Activated naive CD4-positive, alpha-beta T cell treated with anti-CD3 and anti-CD28 coated beads, Interleukin-2, amount 10 ng/mL, durations not matched to agents 7 days and 5 days (primary cell): ENCODE results near the gene S100A1.

Experiments
- CTCF ChIA-PET: fragments of 350-600 bp; sonication (Branson Sonifier 250); formaldehyde crosslinking; loops from one replicate; lab custom pipeline; 2021; ENCODE audit warnings: antibody characterized with exemption; lab: Charles Lee
- DNase-seq: peaks from one replicate; pipeline ENCODE4 v3.0.0-alpha.2; 2020
- H3K27ac Mint-ChIP-seq: one replicate; pipeline ENCODE4 v1.8.0; 2021; ENCODE audit warnings: mild to moderate bottlenecking, moderate library complexity, mixed read lengths
- H3K27me3 Mint-ChIP-seq: one replicate; pipeline ENCODE4 v1.8.0; 2021; ENCODE audit warnings: mild to moderate bottlenecking, mixed read lengths
- H3K36me3 Mint-ChIP-seq: one replicate; pipeline ENCODE4 v1.8.0; 2021; ENCODE audit warnings: mixed read lengths
- H3K4me1 Mint-ChIP-seq: one replicate; pipeline ENCODE4 v1.8.0; 2021; ENCODE audit warnings: mixed read lengths
- H3K4me3 Mint-ChIP-seq: one replicate; pipeline ENCODE4 v1.8.0; 2021; ENCODE audit warnings: mild to moderate bottlenecking, moderate library complexity, mixed read lengths
- H3K9me3 Mint-ChIP-seq: one replicate; pipeline ENCODE4 v1.8.0; 2021; ENCODE audit warnings: mixed read lengths

S100A1 gene

GRCh38 chr1:153613406-153613805 is 14.8 kb upstream of the S100A1 start:
- no peaks in the 10 kb centered on the region for H3K36me3 Mint-ChIP-seq
- CTCF ChIA-PET = interaction anchor here (1.9 kb wide), 1 partner anchor 41 kb away, joined by 5 read pairs; no protein-coding TSS in a partner anchor

GRCh38 chr1:153614189-153614900 is 13.9 kb upstream of the S100A1 start:
- Mint-ChIP-seq H3K27me3 (peaks cover 31% of the 10 kb centered on the region), H3K4me1 (peaks cover 3% of the 10 kb centered on the region), H3K9me3 (no peaks in the 10 kb centered on the region), H3K27ac (no peak overlapping the region), H3K36me3 (no peaks in the 10 kb centered on the region), H3K4me3 (no peak overlapping the region)
- CTCF ChIA-PET = interaction anchor here (0.8 to 2.8 kb wide), 5 partner anchors 10 to 102 kb away, joined by 3 to 9 read pairs (median 4); partner anchors contain the start of gene S100A13
- DNase-seq = no peak

More at GRCh38 chr1:153613406-153613805, 14.8 kb upstream of the S100A1 start:
- Mint-ChIP-seq H3K9me3 (no peaks in the 10 kb centered on the region), H3K4me1 (peaks cover 3% of the 10 kb centered on the region), H3K27me3 (peaks cover 30% of the 10 kb centered on the region), H3K27ac (no peak overlapping the region), H3K4me3 (no peak overlapping the region)
- no peak for DNase-seq

- H3K9me3 Mint-ChIP-seq = no peaks in the 10 kb centered on the region
- no peaks in the 10 kb centered on the region for H3K36me3 Mint-ChIP-seq
- H3K4me3 Mint-ChIP-seq = no peak overlapping the region
- CTCF ChIA-PET = interaction anchor here (0.8 to 3.4 kb wide), 6 partner anchors 11 to 104 kb away, joined by 3 to 24 read pairs (median 4); partner anchors contain the start of gene S100A13
- peaks cover 3% of the 10 kb centered on the region for H3K4me1 Mint-ChIP-seq
- H3K27me3 Mint-ChIP-seq = peaks cover 28% of the 10 kb centered on the region
- no peak overlapping the region for H3K27ac Mint-ChIP-seq
- no peak for DNase-seq
Observed at GRCh38 chr1:153614906-153615305, 13.3 kb upstream of the S100A1 start.

GRCh38 chr1:153615406-153615805 is 12.8 kb upstream of the S100A1 start:
- Mint-ChIP-seq H3K4me1 (peaks cover 3% of the 10 kb centered on the region), H3K4me3 (no peak overlapping the region), H3K27ac (no peak overlapping the region), H3K27me3 (peaks cover 23% of the 10 kb centered on the region), H3K36me3 (no peaks in the 10 kb centered on the region), H3K9me3 (no peaks in the 10 kb centered on the region)
- no peak for DNase-seq
- CTCF ChIA-PET = interaction anchor here (1.0 to 3.4 kb wide), 4 partner anchors 12 to 105 kb away, joined by 3 to 24 read pairs (median 6); partner anchors contain the start of gene S100A13

GRCh38 chr1:153616144-153616916 is 11.9 kb upstream of the S100A1 start, which contains the start of gene S100A14:
Gene S100A14 (minus strand): TSS chr1:153616325. CDS start chr1:153615858, 467 bp downstream.
- no peak for DNase-seq
- Mint-ChIP-seq H3K4me1 (peaks cover 3% of the 10 kb centered on the region), H3K27me3 (peaks cover 20% of the 10 kb centered on the region), H3K4me3 (no peak within 1 kb of the TSS), H3K9me3 (no peaks in the 10 kb centered on the region), H3K27ac (no peak within 1 kb of the TSS), H3K36me3 (no peaks in the 10 kb centered on the region)
- CTCF ChIA-PET = interaction anchor here (0.5 to 3.6 kb wide), 7 partner anchors 11 to 108 kb away, joined by 3 to 31 read pairs (median 9); partner anchors contain the start of genes S100A1 and S100A13

GRCh38 chr1:153616917-153617311 is 11.3 kb upstream of the S100A1 start:
- Mint-ChIP-seq H3K9me3 (no peaks in the 10 kb centered on the region), H3K36me3 (no peaks in the 10 kb centered on the region), H3K4me3 (no peak overlapping the region), H3K27ac (no peak overlapping the region), H3K4me1 (peaks cover 3% of the 10 kb centered on the region), H3K27me3 (peaks cover 19% of the 10 kb centered on the region)
- DNase-seq = no peak
- CTCF ChIA-PET = interaction anchor here (0.8 to 3.6 kb wide), 6 partner anchors 12 to 108 kb away, joined by 3 to 31 read pairs (median 14); partner anchors contain the start of genes S100A1 and S100A13

GRCh38 chr1:153617663-153618062 is 10.6 kb upstream of the S100A1 start:
- peaks cover 3% of the 10 kb centered on the region for H3K4me1 Mint-ChIP-seq
- no peaks in the 10 kb centered on the region for H3K9me3 Mint-ChIP-seq
- peaks cover 13% of the 10 kb centered on the region for H3K27me3 Mint-ChIP-seq
- H3K36me3 Mint-ChIP-seq = no peaks in the 10 kb centered on the region
- no peak overlapping the region for H3K4me3 Mint-ChIP-seq
- H3K27ac Mint-ChIP-seq = no peak overlapping the region
- DNase-seq = peak; percentile 79
- CTCF ChIA-PET = interaction anchor here (0.7 to 3.6 kb wide), 9 partner anchors 11 to 147 kb away, joined by 3 to 31 read pairs (median 6); partner anchors contain the start of genes CHTOP, S100A1 and S100A13

GRCh38 chr1:153619171-153619570 is 9.1 kb upstream of the S100A1 start:
- CTCF ChIA-PET = interaction anchor here (1.0 to 3.6 kb wide), 5 partner anchors 10 to 109 kb away, joined by 5 to 31 read pairs (median 7); partner anchors contain the start of genes CHTOP, S100A1 and S100A13
- no peaks in the 10 kb centered on the region for H3K9me3 Mint-ChIP-seq
- H3K4me3 Mint-ChIP-seq = no peak overlapping the region
- peaks cover 8% of the 10 kb centered on the region for H3K27me3 Mint-ChIP-seq
- H3K27ac Mint-ChIP-seq = no peak overlapping the region
- no peak for DNase-seq
- no peaks in the 10 kb centered on the region for H3K36me3 Mint-ChIP-seq
- peaks cover 3% of the 10 kb centered on the region for H3K4me1 Mint-ChIP-seq

GRCh38 chr1:153623101-153623500 is 5.1 kb upstream of the S100A1 start:
- CTCF ChIA-PET = interaction anchor here (1.1 to 1.6 kb wide), 3 partner anchors 91 to 117 kb away, joined by 3 to 4 read pairs (median 4); no protein-coding TSS in a partner anchor
- Mint-ChIP-seq H3K4me3 (no peak overlapping the region), H3K4me1 (peaks cover 2% of the 10 kb centered on the region), H3K27ac (no peak overlapping the region), H3K36me3 (no peaks in the 10 kb centered on the region), H3K27me3 (peaks cover 22% of the 10 kb centered on the region), H3K9me3 (no peaks in the 10 kb centered on the region)
- no peak for DNase-seq

GRCh38 chr1:153624965-153625611 is 3.1 kb upstream of the S100A1 start:
- no peak for DNase-seq
- Mint-ChIP-seq H3K9me3 (no peaks in the 10 kb centered on the region), H3K4me1 (peaks cover 2% of the 10 kb centered on the region), H3K4me3 (no peak overlapping the region), H3K27me3 (peaks cover 31% of the 10 kb centered on the region), H3K27ac (no peak overlapping the region), H3K36me3 (no peaks in the 10 kb centered on the region)
- CTCF ChIA-PET = no interaction called here

GRCh38 chr1:153626477-153626903 is 1.7 kb upstream of the S100A1 start:
- no peak overlapping the region for H3K4me3 Mint-ChIP-seq
- DNase-seq = no peak
- H3K27me3 Mint-ChIP-seq = peaks cover 31% of the 10 kb centered on the region
- no peak overlapping the region for H3K27ac Mint-ChIP-seq
- H3K4me1 Mint-ChIP-seq = peaks cover 4% of the 10 kb centered on the region
- CTCF ChIA-PET = interaction anchor here (0.6 to 4.4 kb wide), 6 partner anchors 8 to 94 kb away, joined by 3 to 24 read pairs (median 8); partner anchors contain the start of gene S100A14
- H3K9me3 Mint-ChIP-seq = no peaks in the 10 kb centered on the region
- no peaks in the 10 kb centered on the region for H3K36me3 Mint-ChIP-seq

- DNase-seq = no peak
- H3K4me3 Mint-ChIP-seq = no peak within 1 kb of the TSS
- H3K36me3 Mint-ChIP-seq = no peaks in the 10 kb centered on the region
- H3K27ac Mint-ChIP-seq = no peak within 1 kb of the TSS
- CTCF ChIA-PET = interaction anchor here (0.6 to 4.4 kb wide), 9 partner anchors 9 to 111 kb away, joined by 3 to 24 read pairs (median 6); partner anchors contain the start of genes S100A14 and S100A16
- peaks cover 8% of the 10 kb centered on the region for H3K4me1 Mint-ChIP-seq
- H3K9me3 Mint-ChIP-seq = no peaks in the 10 kb centered on the region
- H3K27me3 Mint-ChIP-seq = peaks cover 31% of the 10 kb centered on the region
Observed at GRCh38 chr1:153626904-153627714, 1.1 kb upstream of the S100A1 start, which contains the start of gene S100A13. Gene S100A13 (minus strand): TSS chr1:153627505. CDS start chr1:153626472, 1,033 bp downstream.
